ENCODE results near the gene MIR17HG. TPM values are rescaled to one million over a fixed set of nuclear protein-coding genes. Genes with fewer than 3 reads are reported as not detected.

MIR17HG gene
- total RNA-seq, 4 donors from 2014 or later = 2.2 to 12.1 (median 6.4) TPM

DNA sequence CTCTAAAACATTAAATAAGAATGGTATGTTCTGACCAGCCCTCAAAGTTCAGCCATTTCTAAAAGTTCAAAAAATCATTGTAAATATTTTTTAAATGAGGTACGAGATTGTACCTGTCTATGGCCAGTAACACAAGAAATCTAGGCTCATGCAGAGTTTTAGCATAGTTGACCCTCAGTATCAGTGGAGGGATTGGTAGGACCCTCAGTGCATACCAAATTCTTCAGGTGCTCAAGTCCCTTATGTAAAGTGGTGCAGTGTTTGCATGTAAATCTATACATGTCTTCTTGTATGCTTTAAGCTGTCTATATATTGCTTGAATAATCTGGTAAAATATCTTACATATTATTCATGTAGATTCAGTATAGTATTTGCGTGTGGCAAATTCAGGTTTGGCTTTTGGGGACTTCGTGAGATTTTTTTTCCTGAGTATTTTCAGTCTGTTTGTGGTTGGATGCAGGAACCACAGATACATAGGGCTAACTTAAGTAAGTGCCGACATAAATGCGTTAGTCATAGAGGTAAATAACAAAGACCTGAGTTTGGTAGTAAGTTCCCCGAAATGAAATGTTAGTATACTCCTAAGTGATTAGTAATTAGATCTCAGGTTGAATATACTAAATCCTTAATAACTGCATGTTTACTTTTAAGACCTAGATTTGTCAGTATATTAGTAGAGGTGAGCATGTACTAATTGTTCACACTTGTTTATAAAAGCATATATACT is 7.8 kb downstream of the MIR17HG start:
- H3K4me1 ChIP-seq = peaks cover 30 to 32% of the 10 kb centered on the region in 2 donors
- intact Hi-C loops (cut with DNase I) = no loop called here
- no peak overlapping the region for H3K4me3 ChIP-seq (replicated peaks in 1 of 3)
- no peak for DNase-seq
- peaks cover 13 to 19% of the 10 kb centered on the region in 2 donors for H3K36me3 ChIP-seq
- no peaks in the 10 kb centered on the region for H3K27me3 ChIP-seq
- TF ChIP-seq, protein P1, sequence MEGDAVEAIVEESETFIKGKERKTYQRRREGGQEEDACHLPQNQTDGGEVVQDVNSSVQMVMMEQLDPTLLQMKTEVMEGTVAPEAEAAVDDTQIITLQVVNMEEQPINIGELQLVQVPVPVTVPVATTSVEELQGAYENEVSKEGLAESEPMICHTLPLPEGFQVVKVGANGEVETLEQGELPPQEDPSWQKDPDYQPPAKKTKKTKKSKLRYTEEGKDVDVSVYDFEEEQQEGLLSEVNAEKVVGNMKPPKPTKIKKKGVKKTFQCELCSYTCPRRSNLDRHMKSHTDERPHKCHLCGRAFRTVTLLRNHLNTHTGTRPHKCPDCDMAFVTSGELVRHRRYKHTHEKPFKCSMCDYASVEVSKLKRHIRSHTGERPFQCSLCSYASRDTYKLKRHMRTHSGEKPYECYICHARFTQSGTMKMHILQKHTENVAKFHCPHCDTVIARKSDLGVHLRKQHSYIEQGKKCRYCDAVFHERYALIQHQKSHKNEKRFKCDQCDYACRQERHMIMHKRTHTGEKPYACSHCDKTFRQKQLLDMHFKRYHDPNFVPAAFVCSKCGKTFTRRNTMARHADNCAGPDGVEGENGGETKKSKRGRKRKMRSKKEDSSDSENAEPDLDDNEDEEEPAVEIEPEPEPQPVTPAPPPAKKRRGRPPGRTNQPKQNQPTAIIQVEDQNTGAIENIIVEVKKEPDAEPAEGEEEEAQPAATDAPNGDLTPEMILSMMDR (IDR thresholded peaks at IDR 0.05) = no peak
- no peak for TF ChIP-seq POLR2A (IDR thresholded peaks at IDR 0.05)
- no peaks in the 10 kb centered on the region for H3K9me3 ChIP-seq
- no peak overlapping the region for H3K27ac ChIP-seq
- 96 to 97% methylated on average over 6 of the region's 6 CpGs for WGBS, 2 donors

DNA sequence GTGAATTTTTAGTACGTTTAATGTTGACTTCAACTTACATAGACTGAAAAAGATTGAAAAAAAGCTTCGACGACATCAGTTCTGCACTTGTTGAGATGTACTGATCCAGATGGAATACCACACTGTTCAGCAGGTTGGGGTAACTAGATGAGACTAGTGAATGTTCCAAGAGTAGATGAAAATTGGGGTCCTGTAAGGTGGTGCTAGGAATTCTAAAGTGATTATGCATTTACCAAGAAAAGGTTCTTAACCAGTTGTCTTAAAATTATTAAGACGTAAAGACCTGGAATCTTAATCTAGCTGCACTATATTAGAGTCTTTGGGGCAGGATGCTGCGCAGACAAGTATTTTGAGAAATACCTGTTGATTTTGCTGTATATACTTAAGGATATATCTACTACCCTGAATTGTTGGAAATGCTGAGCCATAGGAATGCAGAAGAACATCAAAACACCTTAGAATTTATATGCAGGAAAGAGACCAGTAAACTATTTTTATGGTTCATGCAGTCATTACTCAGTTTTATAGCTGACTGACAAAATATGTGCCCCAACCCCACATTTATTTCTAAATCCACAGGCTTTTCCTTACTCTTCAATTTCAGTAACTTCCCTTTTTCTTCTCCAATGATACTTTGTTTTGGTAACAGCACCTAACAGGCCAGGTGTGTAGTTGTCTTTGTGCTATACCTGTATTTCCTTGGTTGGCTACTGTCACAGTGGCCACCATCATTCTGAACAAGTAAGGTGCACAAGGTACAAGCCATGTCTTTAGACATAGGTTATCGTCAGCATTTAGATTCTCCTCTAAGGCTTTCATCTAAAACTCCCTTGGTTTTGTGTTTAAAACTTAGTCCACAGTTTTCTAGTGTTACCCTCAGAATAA is 8.6 kb downstream of the MIR17HG start:
- intact Hi-C loops (cut with DNase I) = no loop called here
- H3K4me1 ChIP-seq = peaks cover 25 to 29% of the 10 kb centered on the region in 2 donors
- TF ChIP-seq, protein P1 (IDR thresholded peaks at IDR 0.05) = no peak
- TF ChIP-seq POLR2A (IDR thresholded peaks at IDR 0.05) = no peak
- no peaks in the 10 kb centered on the region for H3K9me3 ChIP-seq
- H3K4me3 ChIP-seq (replicated peaks in 1 of 3) = no peak overlapping the region
- no peak overlapping the region for H3K27ac ChIP-seq
- no peaks in the 10 kb centered on the region for H3K27me3 ChIP-seq
- H3K36me3 ChIP-seq = peaks cover 8 to 17% of the 10 kb centered on the region in 2 donors
- DNase-seq = no peak
- 96 to 97% methylated on average over 6 of the region's 6 CpGs for WGBS, 2 donors

DNA sequence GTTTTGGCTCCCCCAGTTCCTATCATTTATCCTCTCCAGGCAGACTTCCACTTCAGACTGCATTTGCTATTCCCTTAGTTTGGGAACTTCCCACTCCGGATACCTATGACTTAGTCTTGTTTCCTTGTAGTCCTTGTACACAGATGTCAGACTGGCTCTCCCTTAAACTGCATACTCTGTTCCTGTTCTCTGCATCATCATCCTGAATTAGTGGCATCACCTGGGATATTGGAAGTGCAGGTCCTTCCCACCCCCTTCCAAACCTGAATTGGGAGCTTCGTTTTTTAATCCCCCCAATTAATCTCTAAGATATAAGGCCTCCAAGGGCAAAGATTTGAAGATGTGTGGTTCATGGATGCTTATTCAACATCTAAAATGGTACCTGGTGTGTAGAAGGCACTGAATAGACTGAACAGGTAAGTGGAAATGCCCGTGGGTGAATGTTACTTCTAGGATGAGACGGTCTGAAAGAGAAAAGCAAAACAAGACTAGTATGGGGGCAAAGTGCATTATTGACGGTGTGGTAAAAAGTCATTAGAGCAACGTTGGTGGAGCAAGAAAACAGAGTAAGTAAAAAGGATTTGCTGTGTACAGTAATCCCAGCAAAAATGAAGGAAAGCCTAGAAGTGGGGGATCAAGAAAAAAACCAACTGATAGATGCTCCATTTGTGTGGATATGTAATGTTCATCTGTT is 9.6 kb downstream of the MIR17HG start:
- Histone ChIP-seq H3K27me3 (no peaks in the 10 kb centered on the region), H3K36me3 (peaks cover 8 to 16% of the 10 kb centered on the region in 2 donors), H3K4me3 (replicated peaks in 1 of 3) (no peak overlapping the region), H3K9me3 (no peaks in the 10 kb centered on the region), H3K27ac (no peak overlapping the region), H3K4me1 (peaks cover 20 to 25% of the 10 kb centered on the region in 2 donors)
- no peak for DNase-seq
- WGBS, 2 donors = 83 to 86% methylated on average over 6 of the region's 6 CpGs
- TF ChIP-seq, protein P1 (IDR thresholded peaks at IDR 0.05) = no peak
- no peak for TF ChIP-seq POLR2A (IDR thresholded peaks at IDR 0.05)
- intact Hi-C loops (cut with DNase I) = no loop called here

DNA sequence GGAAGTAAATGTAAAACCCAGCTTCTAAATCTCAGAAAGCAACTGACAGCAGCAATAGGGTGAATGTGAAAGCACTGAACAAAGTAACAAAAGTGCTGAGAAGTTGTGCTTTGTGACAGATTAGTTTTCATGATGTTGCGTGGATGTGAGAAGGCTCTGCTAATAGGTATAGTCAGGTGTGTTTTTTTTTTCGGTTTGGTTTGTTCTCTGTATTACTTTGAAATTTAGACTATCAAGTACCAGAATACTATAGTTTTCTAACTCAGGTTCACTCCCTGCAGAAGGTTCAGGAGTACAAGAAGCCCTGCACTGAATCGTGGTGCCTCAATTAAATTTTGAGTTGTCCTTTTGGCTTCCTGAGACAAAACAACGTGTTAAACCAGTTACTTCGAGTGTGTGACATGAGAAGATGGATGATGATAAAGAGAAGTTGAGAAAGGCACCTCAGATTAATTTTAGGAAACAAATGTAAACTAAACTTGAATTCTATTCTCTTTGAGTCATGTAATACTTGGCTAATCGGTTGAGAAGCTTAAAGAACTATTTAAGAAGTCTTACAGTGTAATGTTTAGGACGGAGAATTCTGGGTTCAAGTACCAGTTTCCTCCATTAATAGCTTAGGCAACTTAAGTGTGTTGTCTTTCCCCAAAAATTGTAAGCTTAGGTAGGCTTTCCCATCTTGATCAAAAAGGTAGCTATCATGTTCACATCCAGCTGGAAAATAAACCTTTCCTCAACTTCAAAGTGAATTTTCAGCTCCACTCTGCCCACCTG is 10.3 kb downstream of the MIR17HG start:
- peaks cover 8 to 16% of the 10 kb centered on the region in 2 donors for H3K36me3 ChIP-seq
- no peak for TF ChIP-seq POLR2A (IDR thresholded peaks at IDR 0.05)
- TF ChIP-seq, protein P1 (IDR thresholded peaks at IDR 0.05) = no peak
- H3K4me1 ChIP-seq = peaks cover 13 to 18% of the 10 kb centered on the region in 2 donors
- DNase-seq = no peak
- intact Hi-C loops (cut with DNase I) = no loop called here
- WGBS, 2 donors = 65 to 73% methylated on average over 7 of the region's 7 CpGs
- H3K27ac ChIP-seq = no peak overlapping the region
- no peaks in the 10 kb centered on the region for H3K27me3 ChIP-seq
- no peaks in the 10 kb centered on the region for H3K9me3 ChIP-seq
- H3K4me3 ChIP-seq (replicated peaks in 1 of 3) = no peak overlapping the region

Data from thyroid gland (tissue), 4 donors.